CD4-positive, alpha-beta T cell (primary cell): Measurements from ENCODE around the gene STX16. TPM values are rescaled to one million over a fixed set of nuclear protein-coding genes. Genes with fewer than 3 reads are reported as not detected.

Source experiments
- ATAC-seq: fragments of 200-7000 bp; cut with Tn5 transposase; one replicate; pipeline ENCODE4 v1.10.0; 2022; ENCODE audit warnings: mild to moderate bottlenecking; ENCODE audit not compliant: poor library complexity
- CTCF ChIA-PET: fragments of 350-600 bp; sonication (Branson Sonifier 250); formaldehyde crosslinking; loops from one replicate; lab custom pipeline; 2021; ENCODE audit warnings: antibody characterized with exemption, inconsistent platforms; lab: Charles Lee
- POLR2A ChIA-PET: fragments of 350-600 bp; sonication (Branson Sonifier 250); formaldehyde crosslinking; loops from one replicate; lab custom pipeline; 2021; ENCODE audit warnings: antibody characterized with exemption, inconsistent platforms; lab: Charles Lee
- DNase-seq, 14 experiments: peaks; one replicate each; pipeline ENCODE4 v3.0.0-alpha.2; 2013 to 2020; ENCODE audit warnings: mixed read lengths in 2 of 14
- H3K27ac ChIP-seq, 2 donors: one replicate each; pipeline versions ENCODE4 v1.5.1 to v1.7.0; 2013; ENCODE audit warnings: low read length in 2 of 2, low read depth in 1 of 2, mild to moderate bottlenecking in 1 of 2
- H3K27me3 ChIP-seq, 2 experiments: 1 replicate in 1 of 2; 2 replicates in 1 of 2; pipeline versions ENCODE4 v1.6.1 to v1.7.0; 2013; ENCODE audit warnings: low read length in 2 of 2, control low read depth in 1 of 2, mild to moderate bottlenecking in 1 of 2, moderate library complexity in 1 of 2; ENCODE audit not compliant: insufficient read depth in 2 of 2, control insufficient read depth in 1 of 2
- H3K36me3 ChIP-seq: one replicate; pipeline ENCODE4 v1.6.1; 2013; ENCODE audit warnings: low read length, control low read depth; ENCODE audit not compliant: insufficient read depth
- H3K4me1 ChIP-seq: one replicate; pipeline ENCODE4 v1.6.1; 2013; ENCODE audit warnings: low read length, control low read depth; ENCODE audit not compliant: insufficient read depth
- H3K4me3 ChIP-seq: one replicate; pipeline ENCODE4 v1.5.1; 2013; ENCODE audit warnings: mild to moderate bottlenecking, low read length, moderate library complexity
- H3K9me3 ChIP-seq, 2 experiments: 1 replicate in 1 of 2; 2 replicates in 1 of 2; pipeline versions ENCODE4 v1.6.1 to v1.7.0; 2013; ENCODE audit warnings: low read length in 2 of 2, mild to moderate bottlenecking in 2 of 2, control low read depth in 1 of 2, moderate library complexity in 1 of 2; ENCODE audit not compliant: control insufficient read depth in 1 of 2, insufficient read depth in 1 of 2
- H3K27ac Mint-ChIP-seq: one replicate; pipeline ENCODE4 v1.8.0; 2020; ENCODE audit warnings: mixed read lengths
- H3K27me3 Mint-ChIP-seq: one replicate; pipeline ENCODE4 v1.8.0; 2021; ENCODE audit warnings: mixed read lengths
- H3K36me3 Mint-ChIP-seq: one replicate; pipeline ENCODE4 v1.8.0; 2021; ENCODE audit warnings: low read depth, mixed read lengths
- H3K4me1 Mint-ChIP-seq: one replicate; pipeline ENCODE4 v1.8.0; 2021; ENCODE audit warnings: low read depth, mixed read lengths
- H3K4me3 Mint-ChIP-seq: one replicate; pipeline ENCODE4 v1.8.0; 2020; ENCODE audit warnings: mild to moderate bottlenecking, mixed read lengths
- H3K9me3 Mint-ChIP-seq: one replicate; pipeline ENCODE4 v1.8.0; 2020; ENCODE audit warnings: mixed read lengths
- intact Hi-C, 2 experiments: fragments of 100-400 bp; cut with DNase I in 1 of 2; cut with micrococcal nuclease in 1 of 2; formaldehyde crosslinking; loops; one replicate each; pipeline versions ENCODE4 v1.15.1 to v1.9.0; 2023 to 2025; cut with DNase I, micrococcal nuclease
- total RNA-seq, 174 experiments: library from RNA in 2 of 174; stranded (reverse) in 2 of 174; gene quantifications; one replicate each; pipeline ENCODE4 v1.2.3 and lab custom pipeline; 2021 to 2026
- TF ChIP-seq, protein P1 (sequence below): fragments of 200-600 bp; IDR thresholded peaks from one replicate; pipeline ENCODE4 v1.8.0; 2022; ENCODE audit warnings: antibody characterized with exemption, mild to moderate bottlenecking

The STX16 gene
- total RNA-seq, 2 experiments from 2014 or later: 179 to 181 TPM

DNA sequence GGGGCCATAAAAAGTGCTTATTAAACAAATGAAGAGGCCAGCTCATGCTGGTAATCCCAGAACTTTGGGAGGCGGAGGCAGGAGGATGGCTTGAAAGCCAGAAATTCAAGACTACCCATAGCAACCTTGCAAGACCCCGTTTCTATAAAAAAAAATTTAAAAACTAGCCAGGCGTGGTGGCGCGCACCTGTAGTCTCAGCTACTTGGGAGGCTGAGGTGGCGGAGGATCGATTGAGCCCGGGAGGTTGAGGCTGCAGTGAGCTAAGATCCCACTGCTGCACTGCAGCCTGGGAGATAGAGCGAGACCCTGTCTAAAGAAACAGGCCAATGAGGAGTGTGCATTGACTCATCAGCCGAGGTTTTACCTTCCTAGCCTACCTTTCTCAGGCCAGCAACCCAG lies 56.7 kb downstream of the STX16 start:
- Histone ChIP-seq H3K27me3 (no peaks in the 10 kb centered on the region), H3K9me3 (no peaks in the 10 kb centered on the region), H3K27ac (no peak overlapping the region), H3K36me3 (peaks cover 23% of the 10 kb centered on the region), H3K4me1 (no peaks in the 10 kb centered on the region), H3K4me3 (no peak overlapping the region)
- H3K27ac Mint-ChIP-seq: no peak overlapping the region
- DNase-seq (no peak), ATAC-seq (no peak)
- peaks cover 25% of the 10 kb centered on the region for H3K36me3 Mint-ChIP-seq
- TF ChIP-seq, protein P1, sequence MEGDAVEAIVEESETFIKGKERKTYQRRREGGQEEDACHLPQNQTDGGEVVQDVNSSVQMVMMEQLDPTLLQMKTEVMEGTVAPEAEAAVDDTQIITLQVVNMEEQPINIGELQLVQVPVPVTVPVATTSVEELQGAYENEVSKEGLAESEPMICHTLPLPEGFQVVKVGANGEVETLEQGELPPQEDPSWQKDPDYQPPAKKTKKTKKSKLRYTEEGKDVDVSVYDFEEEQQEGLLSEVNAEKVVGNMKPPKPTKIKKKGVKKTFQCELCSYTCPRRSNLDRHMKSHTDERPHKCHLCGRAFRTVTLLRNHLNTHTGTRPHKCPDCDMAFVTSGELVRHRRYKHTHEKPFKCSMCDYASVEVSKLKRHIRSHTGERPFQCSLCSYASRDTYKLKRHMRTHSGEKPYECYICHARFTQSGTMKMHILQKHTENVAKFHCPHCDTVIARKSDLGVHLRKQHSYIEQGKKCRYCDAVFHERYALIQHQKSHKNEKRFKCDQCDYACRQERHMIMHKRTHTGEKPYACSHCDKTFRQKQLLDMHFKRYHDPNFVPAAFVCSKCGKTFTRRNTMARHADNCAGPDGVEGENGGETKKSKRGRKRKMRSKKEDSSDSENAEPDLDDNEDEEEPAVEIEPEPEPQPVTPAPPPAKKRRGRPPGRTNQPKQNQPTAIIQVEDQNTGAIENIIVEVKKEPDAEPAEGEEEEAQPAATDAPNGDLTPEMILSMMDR: no peak
- POLR2A ChIA-PET: no interaction called here
- no peaks in the 10 kb centered on the region for H3K4me1 Mint-ChIP-seq
- CTCF ChIA-PET: interaction anchor here (0.6 kb wide), 1 partner anchor 326 kb away, joined by 3 read pairs; no protein-coding TSS in a partner anchor
- no peak overlapping the region for H3K4me3 Mint-ChIP-seq
- intact Hi-C loops: no loop called here
- no peaks in the 10 kb centered on the region for H3K27me3 Mint-ChIP-seq
- no peaks in the 10 kb centered on the region for H3K9me3 Mint-ChIP-seq

- H3K9me3 Mint-ChIP-seq: no peaks in the 10 kb centered on the region
- DNase-seq (no peak), ATAC-seq (no peak)
- intact Hi-C loops: no loop called here
- Histone ChIP-seq H3K9me3 (no peaks in the 10 kb centered on the region), H3K36me3 (peaks cover 17% of the 10 kb centered on the region), H3K4me3 (no peak overlapping the region), H3K4me1 (no peaks in the 10 kb centered on the region), H3K27me3 (no peaks in the 10 kb centered on the region), H3K27ac (no peak overlapping the region)
- H3K27me3 Mint-ChIP-seq: no peaks in the 10 kb centered on the region
- no peak overlapping the region for H3K27ac Mint-ChIP-seq
- H3K36me3 Mint-ChIP-seq: peaks cover 19% of the 10 kb centered on the region
- H3K4me1 Mint-ChIP-seq: no peaks in the 10 kb centered on the region
- TF ChIP-seq, protein P1: no peak
- POLR2A ChIA-PET: no interaction called here
- CTCF ChIA-PET: no interaction called here
- H3K4me3 Mint-ChIP-seq: no peak overlapping the region
Observed at GRCh38 chr20:58708246-58708931, 57.3 kb downstream of the STX16 start.

- TF ChIP-seq, protein P1: no peak
- ChIA-PET POLR2A (no interaction called here), CTCF (no interaction called here)
- H3K4me1 Mint-ChIP-seq: no peaks in the 10 kb centered on the region
- peaks cover 10% of the 10 kb centered on the region for H3K36me3 ChIP-seq
- no peak overlapping the region for H3K4me3 Mint-ChIP-seq
- ATAC-seq (no peak), DNase-seq (no peak)
- H3K27ac ChIP-seq: no peak overlapping the region
- no peak overlapping the region for H3K4me3 ChIP-seq
- peaks cover 13% of the 10 kb centered on the region for H3K36me3 Mint-ChIP-seq
- no peak overlapping the region for H3K27ac Mint-ChIP-seq
- H3K27me3 Mint-ChIP-seq: no peaks in the 10 kb centered on the region
- H3K9me3 ChIP-seq: no peaks in the 10 kb centered on the region
- H3K4me1 ChIP-seq: no peaks in the 10 kb centered on the region
- intact Hi-C loops: no loop called here
- no peaks in the 10 kb centered on the region for H3K9me3 Mint-ChIP-seq
- H3K27me3 ChIP-seq: no peaks in the 10 kb centered on the region
Observed at GRCh38 chr20:58709013-58709702, 58.1 kb downstream of the STX16 start.
